Gastroesophageal sphincter (tissue), 3 donors: Measurements from ENCODE around the gene CDH13.

Experiments
- POLR2A ChIP-seq, 2 donors: fragments of 450-650 bp; IDR thresholded peaks; one replicate each; pipeline ENCODE4 v1.6.1; 2017; ENCODE audit warnings: antibody characterized with exemption in 2 of 2, mild to moderate bottlenecking in 2 of 2, moderate library complexity in 1 of 2
- POLR2AphosphoS5 ChIP-seq: sonication (generic); formaldehyde crosslinking; IDR thresholded peaks from one replicate; pipeline ENCODE4 v1.6.1; 2017; ENCODE audit warnings: antibody characterized with exemption
- TF ChIP-seq, protein P1 (sequence below), 4 experiments: fragments of 200-600 bp in 2 of 4; fragments of 450-650 bp in 2 of 4; sonication (generic) in 1 of 4; IDR thresholded peaks; one replicate each; pipeline ENCODE4 v1.5.1; 2017 to 2019; ENCODE audit warnings: antibody characterized with exemption in 4 of 4, mild to moderate bottlenecking in 2 of 4, moderate library complexity in 2 of 4

DNA sequence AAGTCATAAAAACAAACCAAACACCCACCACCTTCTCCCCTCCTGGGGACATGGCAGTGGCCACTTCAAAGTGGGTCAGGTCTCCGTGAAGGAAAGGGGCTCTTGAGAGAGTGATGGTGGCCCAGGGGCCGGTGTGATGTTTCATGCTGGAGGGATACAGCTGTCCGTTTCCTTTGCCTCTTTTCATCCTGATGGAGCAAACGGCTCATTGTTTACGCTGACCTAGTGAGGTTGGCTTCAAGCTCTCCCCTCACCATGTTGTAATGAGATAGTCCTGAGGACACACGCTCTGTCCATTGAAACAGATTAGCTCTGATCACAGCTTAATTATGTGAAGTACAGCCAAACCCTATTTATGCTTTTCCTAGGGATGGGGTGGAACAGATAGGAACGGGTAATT is 34.2 kb downstream of the CDH13 start:
- TF ChIP-seq, protein P1, sequence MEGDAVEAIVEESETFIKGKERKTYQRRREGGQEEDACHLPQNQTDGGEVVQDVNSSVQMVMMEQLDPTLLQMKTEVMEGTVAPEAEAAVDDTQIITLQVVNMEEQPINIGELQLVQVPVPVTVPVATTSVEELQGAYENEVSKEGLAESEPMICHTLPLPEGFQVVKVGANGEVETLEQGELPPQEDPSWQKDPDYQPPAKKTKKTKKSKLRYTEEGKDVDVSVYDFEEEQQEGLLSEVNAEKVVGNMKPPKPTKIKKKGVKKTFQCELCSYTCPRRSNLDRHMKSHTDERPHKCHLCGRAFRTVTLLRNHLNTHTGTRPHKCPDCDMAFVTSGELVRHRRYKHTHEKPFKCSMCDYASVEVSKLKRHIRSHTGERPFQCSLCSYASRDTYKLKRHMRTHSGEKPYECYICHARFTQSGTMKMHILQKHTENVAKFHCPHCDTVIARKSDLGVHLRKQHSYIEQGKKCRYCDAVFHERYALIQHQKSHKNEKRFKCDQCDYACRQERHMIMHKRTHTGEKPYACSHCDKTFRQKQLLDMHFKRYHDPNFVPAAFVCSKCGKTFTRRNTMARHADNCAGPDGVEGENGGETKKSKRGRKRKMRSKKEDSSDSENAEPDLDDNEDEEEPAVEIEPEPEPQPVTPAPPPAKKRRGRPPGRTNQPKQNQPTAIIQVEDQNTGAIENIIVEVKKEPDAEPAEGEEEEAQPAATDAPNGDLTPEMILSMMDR (IDR thresholded peaks at IDR 0.05), result no peak
- TF ChIP-seq POLR2AphosphoS5, result no peak
- TF ChIP-seq POLR2A (IDR thresholded peaks at IDR 0.05), result no peak
